ENCODE results near the gene ZNF438. TPM values are rescaled to one million over a fixed set of nuclear protein-coding genes. Genes with fewer than 3 reads are reported as not detected.

The ZNF438 gene
- total RNA-seq, 1 experiment from 2014 or later: 0.83 TPM

- Histone ChIP-seq H3K18ac (ENCODE audit: insufficient read length, low read depth, low read length) (no peak overlapping the region), H4K20me1 (ENCODE audit: control insufficient read depth, insufficient read depth, insufficient read length) (no peaks in the 10 kb centered on the region), H3T11ph (ENCODE audit: low read length) (no peak overlapping the region), H3K4me2 (ENCODE audit: insufficient read depth, insufficient read length, low read length) (no peak overlapping the region), H2BK20ac (ENCODE audit: low read depth, low read length, poor library complexity, severe bottlenecking) (no peak overlapping the region), H3K4ac (ENCODE audit: low read depth, low read length) (no peak overlapping the region), H3K9ac (ENCODE audit: extremely low read depth, insufficient read length, low read length) (no peak overlapping the region), H3K56ac (ENCODE audit: insufficient read length, low read depth, low read length) (no peak overlapping the region), H3K23me2 (ENCODE audit: insufficient read length, low read depth, low read length, poor library complexity, severe bottlenecking) (no peaks in the 10 kb centered on the region), H2AFZ (ENCODE audit: low read length) (no peak overlapping the region), H2BK12ac (ENCODE audit: insufficient read length, low read depth, low read length) (no peak overlapping the region), H3K27me3 (ENCODE audit: insufficient read depth, low read length) (no peaks in the 10 kb centered on the region), H3K79me1 (ENCODE audit: insufficient read depth, low read depth, low read length, poor library complexity, severe bottlenecking) (no peaks in the 10 kb centered on the region), H3K23ac (ENCODE audit: insufficient read length, low read depth, low read length) (no peak overlapping the region), H4K5ac (ENCODE audit: insufficient read length, low read depth, low read length) (no peak overlapping the region), H3K14ac (ENCODE audit: insufficient read depth, low read length) (no peak overlapping the region), H2BK120ac (ENCODE audit: low read depth, low read length, poor library complexity, severe bottlenecking) (no peak overlapping the region), H2BK5ac (ENCODE audit: insufficient read length, low read length) (no peak overlapping the region), H3K4me1 (ENCODE audit: insufficient read depth, low read length) (no peaks in the 10 kb centered on the region), H3K9me3 (ENCODE audit: control insufficient read depth, low read depth, low read length) (no peaks in the 10 kb centered on the region), H3K27ac (ENCODE audit: insufficient read length, low read depth, low read length) (no peak overlapping the region), H3K79me2 (ENCODE audit: insufficient read depth, low read length) (no peaks in the 10 kb centered on the region), H4K91ac (ENCODE audit: insufficient read length, low read depth, low read length) (no peak overlapping the region), H2AK5ac (ENCODE audit: insufficient read length, low read length) (no peak overlapping the region), H4K8ac (replicated peaks; ENCODE audit: insufficient read length, low read depth, low read length) (no peak overlapping the region), H2BK15ac (ENCODE audit: low read depth, low read length) (no peak overlapping the region)
- Mint-ChIP-seq H3K27me3 (ENCODE audit: low read depth) (no peaks in the 10 kb centered on the region), H3K27ac (no peak overlapping the region), H3K9me3 (no peaks in the 10 kb centered on the region), H3K4me3 (no peak overlapping the region), H3K36me3 (ENCODE audit: insufficient read depth in 1 of 3, low read depth in 3 of 3) (no peaks in the 10 kb centered on the region), H3K4me1 (0 out of 4 replicates have a peak, but pooled peaks cover 0 to 3% of the 10 kb centered on the region in 2 experiments)
- no CpG with 5 or more reads among the region's 1 CpG for WGBS (ENCODE audit: extremely low coverage, insufficient read length, low lambda C conversion rate)
- TF ChIP-seq, protein P1, sequence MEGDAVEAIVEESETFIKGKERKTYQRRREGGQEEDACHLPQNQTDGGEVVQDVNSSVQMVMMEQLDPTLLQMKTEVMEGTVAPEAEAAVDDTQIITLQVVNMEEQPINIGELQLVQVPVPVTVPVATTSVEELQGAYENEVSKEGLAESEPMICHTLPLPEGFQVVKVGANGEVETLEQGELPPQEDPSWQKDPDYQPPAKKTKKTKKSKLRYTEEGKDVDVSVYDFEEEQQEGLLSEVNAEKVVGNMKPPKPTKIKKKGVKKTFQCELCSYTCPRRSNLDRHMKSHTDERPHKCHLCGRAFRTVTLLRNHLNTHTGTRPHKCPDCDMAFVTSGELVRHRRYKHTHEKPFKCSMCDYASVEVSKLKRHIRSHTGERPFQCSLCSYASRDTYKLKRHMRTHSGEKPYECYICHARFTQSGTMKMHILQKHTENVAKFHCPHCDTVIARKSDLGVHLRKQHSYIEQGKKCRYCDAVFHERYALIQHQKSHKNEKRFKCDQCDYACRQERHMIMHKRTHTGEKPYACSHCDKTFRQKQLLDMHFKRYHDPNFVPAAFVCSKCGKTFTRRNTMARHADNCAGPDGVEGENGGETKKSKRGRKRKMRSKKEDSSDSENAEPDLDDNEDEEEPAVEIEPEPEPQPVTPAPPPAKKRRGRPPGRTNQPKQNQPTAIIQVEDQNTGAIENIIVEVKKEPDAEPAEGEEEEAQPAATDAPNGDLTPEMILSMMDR (conservative IDR thresholded peaks at IDR 0.05): no peak
- no peak for DNase-seq
These were observed 25.8 kb downstream of the ZNF438 start for GRCh38 chr10:31005895-31006294.
